D341Med (cell line): ENCODE results near the gene RABGGTB.
"Not testable (repeated sequence)": the region's sequence is repeated elsewhere in the genome, so short reads cannot be mapped to it uniquely, and the experiment has no call there.

Experiments used
- DNase-seq: peaks from one replicate; pipeline ENCODE4 v3.0.0; 2012; ENCODE audit warnings: low spot score

Gene RABGGTB

GRCh38 chr1:75785983-75786853 lies at the start of gene RABGGTB:
Gene RABGGTB, plus strand, starts transcription at chr1:75786256. Its CDS starts 16 bp downstream, at chr1:75786272.
- peak; percentile 94 for DNase-seq

- DNase-seq, result no peak
Observed at GRCh38 chr1:75742047-75742625, 43.9 kb upstream of the RABGGTB start.

GRCh38 chr1:75745276-75745675 lies 40.8 kb upstream of the RABGGTB start:
- DNase-seq, result no peak

GRCh38 chr1:75757210-75757609 lies 28.8 kb upstream of the RABGGTB start:
- not testable (repeated sequence) for DNase-seq

- not testable (repeated sequence) for DNase-seq
Observed at GRCh38 chr1:75758543-75758942, 27.5 kb upstream of the RABGGTB start.

GRCh38 chr1:75764057-75764655 lies 21.9 kb upstream of the RABGGTB start:
- DNase-seq, result no peak

GRCh38 chr1:75765697-75766355 lies 20.2 kb upstream of the RABGGTB start:
- no peak for DNase-seq

GRCh38 chr1:75768016-75768415 lies 18.0 kb upstream of the RABGGTB start:
- DNase-seq, result no peak

- DNase-seq, result no peak
Observed at GRCh38 chr1:75770761-75771160, 15.3 kb upstream of the RABGGTB start.

- DNase-seq, result no peak
Observed at GRCh38 chr1:75771978-75772377, 14.1 kb upstream of the RABGGTB start.

GRCh38 chr1:75777812-75778211 lies 8.2 kb upstream of the RABGGTB start:
- not testable (repeated sequence) for DNase-seq

- DNase-seq, result not testable (repeated sequence)
Observed at GRCh38 chr1:75778694-75779093, 7.4 kb upstream of the RABGGTB start.

- DNase-seq, result not testable (repeated sequence)
Observed at GRCh38 chr1:75780183-75780582, 5.9 kb upstream of the RABGGTB start.

- not testable (repeated sequence) for DNase-seq
Observed at GRCh38 chr1:75783920-75784319, 2.1 kb upstream of the RABGGTB start.

GRCh38 chr1:75785320-75785982 lies 605 bp upstream of the RABGGTB start:
- no peak for DNase-seq

- no peak for DNase-seq
Observed at GRCh38 chr1:75786901-75787493, 941 bp downstream of the RABGGTB start.

GRCh38 chr1:75787524-75787923 lies 1.5 kb downstream of the RABGGTB start:
- no peak for DNase-seq

GRCh38 chr1:75789988-75790387 lies 3.9 kb downstream of the RABGGTB start:
- no peak for DNase-seq

- DNase-seq, result no peak
Observed at GRCh38 chr1:75791022-75791421, 5.0 kb downstream of the RABGGTB start.

- DNase-seq, result no peak
Observed at GRCh38 chr1:75792091-75792490, 6.0 kb downstream of the RABGGTB start.

- no peak for DNase-seq
Observed at GRCh38 chr1:75794382-75794781, 8.3 kb downstream of the RABGGTB start.
